B cell (primary cell): Measurements from ENCODE around the gene DIS3L2. TPM values are rescaled to one million over a fixed set of nuclear protein-coding genes. Genes with fewer than 3 reads are reported as not detected.

ENCODE experiments used
- ATAC-seq: fragments of 200-7000 bp; cut with Tn5 transposase; one replicate; pipeline ENCODE4 v1.10.0; 2021; ENCODE audit warnings: low read depth, mild to moderate bottlenecking, moderate number of reproducible peaks, moderate library complexity
- CTCF ChIA-PET: fragments of 350-600 bp; sonication (Branson Sonifier 250); formaldehyde crosslinking; loops from one replicate; lab custom pipeline; 2021; ENCODE audit warnings: antibody characterized with exemption, inconsistent platforms; lab: Charles Lee
- POLR2A ChIA-PET: fragments of 350-600 bp; sonication (Branson Sonifier 250); formaldehyde crosslinking; loops from one replicate; lab custom pipeline; 2021; ENCODE audit warnings: antibody characterized with exemption; lab: Charles Lee
- DNase-seq: peaks from one replicate; pipeline ENCODE4 v3.0.0; 2013
- H2AFZ ChIP-seq: 2 replicates; pipeline ENCODE4 v1.6.1; 2012; ENCODE audit warnings: mild to moderate bottlenecking, low read depth, low read length; ENCODE audit not compliant: insufficient read depth, poor library complexity, severe bottlenecking
- H3K27ac ChIP-seq, 2 donors: 1 replicate in 1 of 2; 2 replicates in 1 of 2; pipeline ENCODE4 v1.5.1; 2012 to 2013; ENCODE audit warnings: low read length in 2 of 2, mild to moderate bottlenecking in 2 of 2, moderate library complexity in 1 of 2
- H3K27me3 ChIP-seq, 4 experiments: fragments of 200-600 bp in 1 of 4; sonication (generic) in 1 of 4; replicated peaks in 1 of 4; 1 replicate in 2 of 4; 2 replicates in 2 of 4; pipeline versions ENCODE4 v1.6.1 to v1.7.0; 2013 to 2016; ENCODE audit warnings: low read length in 3 of 4, mild to moderate bottlenecking in 2 of 4, mixed read lengths in 1 of 4, moderate library complexity in 1 of 4; ENCODE audit not compliant: insufficient read depth in 4 of 4, control insufficient read depth in 3 of 4; ENCODE audit errors: control extremely low read depth in 1 of 4
- H3K36me3 ChIP-seq, 2 experiments: replicated peaks in 1 of 2; 1 replicate in 1 of 2; 2 replicates in 1 of 2; pipeline versions ENCODE4 v1.6.1 to v1.7.1; 2013; ENCODE audit warnings: low read length in 1 of 2; ENCODE audit not compliant: insufficient read depth in 2 of 2, control insufficient read depth in 1 of 2; ENCODE audit errors: control extremely low read depth in 1 of 2, extremely low read depth in 1 of 2
- H3K4me1 ChIP-seq, 2 donors: fragments of 200-600 bp in 1 of 2; sonication (generic) in 1 of 2; 1 replicate in 1 of 2; 2 replicates in 1 of 2; pipeline versions ENCODE4 v1.5.1 to v1.6.1; 2013 to 2017; ENCODE audit warnings: low read length in 2 of 2; ENCODE audit not compliant: control insufficient read depth in 2 of 2, insufficient read depth in 2 of 2
- H3K4me2 ChIP-seq: replicated peaks from 2 replicates; pipeline ENCODE3; 2012; ENCODE audit warnings: mild to moderate bottlenecking, low read depth, low read length; ENCODE audit not compliant: poor library complexity, severe bottlenecking
- H3K4me3 ChIP-seq, 5 experiments: fragments of 200-600 bp in 1 of 5; sonication (generic) in 1 of 5; 1 replicate in 3 of 5; 2 replicates in 2 of 5; pipeline versions ENCODE4 v1.5.1 to v1.7.0; 2011 to 2016; ENCODE audit warnings: low read length in 4 of 5, mild to moderate bottlenecking in 4 of 5, low read depth in 2 of 5, control low read depth in 1 of 5, moderate library complexity in 1 of 5; ENCODE audit not compliant: insufficient read depth in 1 of 5; ENCODE audit errors: control extremely low read depth in 1 of 5, extremely low read depth in 1 of 5
- H3K79me2 ChIP-seq: fragments of 200-600 bp; sonication (generic); one replicate; pipeline ENCODE4 v1.6.0; 2016; ENCODE audit warnings: low read length; ENCODE audit not compliant: control insufficient read depth, insufficient read depth
- H3K9ac ChIP-seq: fragments of 200-600 bp; sonication (generic); 2 replicates; pipeline ENCODE4 v1.6.1; 2017; ENCODE audit warnings: mild to moderate bottlenecking, low read length, moderate library complexity
- H3K9me3 ChIP-seq, 3 donors: one replicate each; pipeline versions ENCODE4 v1.6.1 to v1.7.1; 2013; ENCODE audit warnings: low read length in 2 of 3; ENCODE audit not compliant: control insufficient read depth in 2 of 3, insufficient read depth in 1 of 3; ENCODE audit errors: control extremely low read depth in 1 of 3
- H4K20me1 ChIP-seq: 2 replicates; pipeline ENCODE4 v1.6.0; 2012; ENCODE audit warnings: mild to moderate bottlenecking, low read length; ENCODE audit not compliant: insufficient read depth, control insufficient read depth, poor library complexity, severe bottlenecking
- H3K27ac Mint-ChIP-seq: one replicate; pipeline ENCODE4 v1.8.0; 2021; ENCODE audit warnings: mixed read lengths
- H3K27me3 Mint-ChIP-seq: one replicate; pipeline ENCODE4 v1.8.0; 2021; ENCODE audit warnings: mixed read lengths
- H3K4me1 Mint-ChIP-seq: one replicate; pipeline ENCODE4 v1.8.0; 2021; ENCODE audit warnings: mixed read lengths
- H3K4me3 Mint-ChIP-seq: one replicate; pipeline ENCODE4 v1.8.0; 2021; ENCODE audit warnings: mixed read lengths
- H3K9me3 Mint-ChIP-seq: one replicate; pipeline ENCODE4 v1.8.0; 2022; ENCODE audit warnings: mixed read lengths; ENCODE audit not compliant: insufficient read depth
- EZH2 ChIP-seq: IDR thresholded peaks from 2 replicates; pipeline ENCODE4 v1.6.1; 2012; ENCODE audit warnings: borderline replicate concordance, low read depth, mild to moderate bottlenecking, moderate library complexity, low read length; ENCODE audit not compliant: insufficient read depth, poor library complexity, severe bottlenecking
- WGBS: methylation state at CpG from one replicate; pipeline ENCODE4 v1.1.5; 2013; ENCODE audit warnings: missing lambda C conversion rate; ENCODE audit not compliant: insufficient coverage; 5-methylcytosine and 5-hydroxymethylcytosine counted together
- intact Hi-C: fragments of 100-400 bp; cut with micrococcal nuclease; formaldehyde crosslinking; loops from one replicate; pipeline ENCODE4 v1.10.0; 2022
- polyA plus RNA-seq: library from polyadenylated mRNA; depleted of rRNA; stranded (reverse); fragments of >200 nt; gene quantifications from 2 replicates; pipeline ENCODE4 v1.2.3, GENCODE V29; 2012
- total RNA-seq, 2 donors: library from RNA; stranded (reverse); fragments of 120-200 nt in 1 of 2; gene quantifications; 1 replicate in 1 of 2; 2 replicates in 1 of 2; pipeline versions ENCODE4 v1.2.3 to v1.2.4, GENCODE V29; 2013 to 2022
- TF ChIP-seq, protein P1 (sequence below): fragments of 200-600 bp; IDR thresholded peaks from one replicate; pipeline ENCODE4 v1.8.0; 2022; ENCODE audit warnings: antibody characterized with exemption, mild to moderate bottlenecking

The DIS3L2 gene
- total and polyA plus RNA-seq, 2 donors (not counting 1 experiment from before 2014, with no cell fraction given) = 34.5 to 70.1 TPM

DNA sequence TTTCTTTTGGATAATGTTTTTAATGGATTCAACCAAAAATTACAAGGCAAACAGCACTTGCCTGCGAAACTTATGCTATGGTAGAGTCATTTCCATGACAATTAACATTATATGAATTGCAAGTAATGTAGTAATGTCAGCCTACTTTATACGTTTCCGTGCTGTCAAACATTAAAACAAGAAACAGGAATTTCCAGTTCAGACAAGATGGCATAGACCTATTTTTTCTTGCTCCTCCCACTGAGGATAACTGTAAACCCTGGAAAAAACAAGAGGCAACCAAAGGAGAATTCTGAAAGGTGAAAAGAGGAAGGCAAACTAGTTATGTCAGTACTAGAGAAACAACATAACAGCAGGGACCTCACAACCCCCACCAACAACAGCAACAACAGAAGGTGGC lies 170.7 kb downstream of the DIS3L2 start:
- Mint-ChIP-seq H3K4me1 (no peaks in the 10 kb centered on the region), H3K4me3 (no peak overlapping the region), H3K9me3 (no peaks in the 10 kb centered on the region), H3K27ac (no peak overlapping the region), H3K27me3 (no peaks in the 10 kb centered on the region)
- H2AFZ ChIP-seq = no peak overlapping the region
- no peaks in the 10 kb centered on the region for H3K27me3 ChIP-seq
- POLR2A ChIA-PET = no interaction called here
- intact Hi-C loops = no loop called here
- no peak overlapping the region for H3K9ac ChIP-seq
- H3K27ac ChIP-seq = no peak overlapping the region
- no peak for ATAC-seq
- no peak overlapping the region for H3K4me3 ChIP-seq
- no CpG with 5 or more reads among the region's 3 CpGs for WGBS
- H3K4me2 ChIP-seq = no peak overlapping the region
- DNase-seq = no peak
- H3K36me3 ChIP-seq = peaks cover 0 to 26% of the 10 kb centered on the region in 2 experiments
- no peaks in the 10 kb centered on the region for H3K4me1 ChIP-seq
- CTCF ChIA-PET = interaction anchor here (0.7 kb wide), 1 partner anchor 372 kb away, joined by 4 read pairs; no protein-coding TSS in a partner anchor
- no peak for TF ChIP-seq EZH2
- TF ChIP-seq, protein P1, sequence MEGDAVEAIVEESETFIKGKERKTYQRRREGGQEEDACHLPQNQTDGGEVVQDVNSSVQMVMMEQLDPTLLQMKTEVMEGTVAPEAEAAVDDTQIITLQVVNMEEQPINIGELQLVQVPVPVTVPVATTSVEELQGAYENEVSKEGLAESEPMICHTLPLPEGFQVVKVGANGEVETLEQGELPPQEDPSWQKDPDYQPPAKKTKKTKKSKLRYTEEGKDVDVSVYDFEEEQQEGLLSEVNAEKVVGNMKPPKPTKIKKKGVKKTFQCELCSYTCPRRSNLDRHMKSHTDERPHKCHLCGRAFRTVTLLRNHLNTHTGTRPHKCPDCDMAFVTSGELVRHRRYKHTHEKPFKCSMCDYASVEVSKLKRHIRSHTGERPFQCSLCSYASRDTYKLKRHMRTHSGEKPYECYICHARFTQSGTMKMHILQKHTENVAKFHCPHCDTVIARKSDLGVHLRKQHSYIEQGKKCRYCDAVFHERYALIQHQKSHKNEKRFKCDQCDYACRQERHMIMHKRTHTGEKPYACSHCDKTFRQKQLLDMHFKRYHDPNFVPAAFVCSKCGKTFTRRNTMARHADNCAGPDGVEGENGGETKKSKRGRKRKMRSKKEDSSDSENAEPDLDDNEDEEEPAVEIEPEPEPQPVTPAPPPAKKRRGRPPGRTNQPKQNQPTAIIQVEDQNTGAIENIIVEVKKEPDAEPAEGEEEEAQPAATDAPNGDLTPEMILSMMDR = no peak
- no peaks in the 10 kb centered on the region for H3K9me3 ChIP-seq
- no peaks in the 10 kb centered on the region for H3K79me2 ChIP-seq
- no peaks in the 10 kb centered on the region for H4K20me1 ChIP-seq

DNA sequence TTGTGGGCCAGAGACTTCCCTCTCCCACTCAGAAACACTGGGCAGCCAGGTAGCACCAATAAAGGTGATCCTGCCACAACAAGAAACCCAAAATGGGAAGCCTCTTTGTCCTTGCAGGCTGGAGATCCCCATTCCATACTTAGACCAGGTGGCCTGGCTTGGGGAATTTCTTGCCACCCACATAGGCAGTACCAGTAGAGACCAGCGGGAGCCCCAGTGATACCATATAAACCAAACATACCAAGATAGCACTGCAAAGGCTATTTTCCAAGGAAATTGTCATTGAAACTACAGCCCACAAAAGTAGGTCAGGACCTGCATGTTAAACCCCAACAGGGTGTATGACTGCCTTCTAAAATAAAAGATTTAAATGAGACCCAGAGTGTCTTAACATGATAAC lies 171.6 kb downstream of the DIS3L2 start:
- no peaks in the 10 kb centered on the region for H3K27me3 Mint-ChIP-seq
- no peaks in the 10 kb centered on the region for H3K27me3 ChIP-seq
- no peak overlapping the region for H3K27ac Mint-ChIP-seq
- no peak for TF ChIP-seq EZH2
- TF ChIP-seq, protein P1 = no peak
- no peaks in the 10 kb centered on the region for H3K9me3 Mint-ChIP-seq
- WGBS = 100% methylated on average over 1 of the region's 1 CpG
- peaks cover 0 to 26% of the 10 kb centered on the region in 2 experiments for H3K36me3 ChIP-seq
- no peak for ATAC-seq
- no peaks in the 10 kb centered on the region for H3K9me3 ChIP-seq
- H3K9ac ChIP-seq = no peak overlapping the region
- no peaks in the 10 kb centered on the region for H3K79me2 ChIP-seq
- H3K4me3 Mint-ChIP-seq = no peak overlapping the region
- ChIA-PET POLR2A (no interaction called here), CTCF (no interaction called here)
- H3K4me1 ChIP-seq = no peaks in the 10 kb centered on the region
- no peak overlapping the region for H3K4me2 ChIP-seq
- peaks cover 6% of the 10 kb centered on the region for H3K4me1 Mint-ChIP-seq
- H3K4me3 ChIP-seq = no peak overlapping the region
- intact Hi-C loops = no loop called here
- no peak overlapping the region for H3K27ac ChIP-seq
- no peak overlapping the region for H2AFZ ChIP-seq
- DNase-seq = no peak
- no peaks in the 10 kb centered on the region for H4K20me1 ChIP-seq
